SK-N-SH (cell line): ENCODE results near the gene EGFLAM.

Experiments used
- EP300 ChIP-seq, 2 experiments: IDR thresholded peaks; 2 replicates each; pipeline versions ENCODE4 v1.4.0 to v1.6.1; 2012; ENCODE audit warnings: borderline replicate concordance in 1 of 2, low read depth in 1 of 2, low read length in 1 of 2
- FOSL2 ChIP-seq: IDR thresholded peaks from 2 replicates; pipeline ENCODE4 v1.4.0; 2012; ENCODE audit warnings: low read depth, mild to moderate bottlenecking, moderate library complexity, borderline replicate concordance
- MXI1 ChIP-seq: IDR thresholded peaks from 2 replicates; pipeline ENCODE4 v1.6.1; 2012; ENCODE audit warnings: mild to moderate bottlenecking, low read depth, low read length, improper control_type of control experiment
- RAD21 ChIP-seq: IDR thresholded peaks from 2 replicates; pipeline ENCODE4 v1.6.1; 2012; ENCODE audit warnings: mild to moderate bottlenecking, low read length
- YY1 ChIP-seq: IDR thresholded peaks from 2 replicates; pipeline ENCODE4 v1.4.0; 2012; ENCODE audit warnings: low read depth, mild to moderate bottlenecking
- TF ChIP-seq, protein P1 (sequence below): fragments of 150-350 bp; IDR thresholded peaks from 2 replicates; pipeline ENCODE4 v1.6.1; 2017; ENCODE audit warnings: antibody characterized with exemption, low read length, low read depth, borderline replicate concordance

DNA sequence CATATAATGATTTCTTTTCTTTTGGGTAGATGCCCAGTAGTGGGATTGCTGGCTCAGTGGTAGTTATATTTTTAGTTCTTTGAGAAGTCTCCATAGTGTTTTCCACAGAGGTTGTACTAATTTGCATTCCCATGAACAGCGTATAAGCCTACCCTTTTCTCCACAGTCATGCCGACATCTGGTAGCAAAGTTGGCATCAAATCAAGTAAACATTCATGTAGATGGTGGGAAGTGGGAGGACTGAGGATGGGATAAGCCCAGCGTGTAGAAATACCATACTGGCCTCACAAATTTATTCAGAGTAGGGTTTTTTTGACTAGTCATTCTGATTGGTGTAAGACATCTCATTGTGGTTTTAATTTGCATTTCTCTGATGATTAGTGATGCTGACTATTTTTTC, 115.4 kb downstream of the EGFLAM start:
- TF ChIP-seq EP300 (IDR thresholded peaks at IDR 0.05; ENCODE audit: borderline replicate concordance in 1 of 2, low read depth in 1 of 2, low read length in 1 of 2) (no peak), YY1 (no peak), FOSL2 (no peak), RAD21 (no peak), MXI1 (no peak)
- TF ChIP-seq, protein P1, sequence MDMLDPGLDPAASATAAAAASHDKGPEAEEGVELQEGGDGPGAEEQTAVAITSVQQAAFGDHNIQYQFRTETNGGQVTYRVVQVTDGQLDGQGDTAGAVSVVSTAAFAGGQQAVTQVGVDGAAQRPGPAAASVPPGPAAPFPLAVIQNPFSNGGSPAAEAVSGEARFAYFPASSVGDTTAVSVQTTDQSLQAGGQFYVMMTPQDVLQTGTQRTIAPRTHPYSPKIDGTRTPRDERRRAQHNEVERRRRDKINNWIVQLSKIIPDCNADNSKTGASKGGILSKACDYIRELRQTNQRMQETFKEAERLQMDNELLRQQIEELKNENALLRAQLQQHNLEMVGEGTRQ = no peak
